GM12878 (cell line): ENCODE measurements around the gene ABI3. TPM values are rescaled to one million over a fixed set of nuclear protein-coding genes. Genes with fewer than 3 reads are reported as not detected.

Source experiments
- ATAC-seq: fragments of 200-7000 bp; cut with Tn5 transposase; 3 replicates; pipeline ENCODE4 v1.9.1; 2020; ENCODE audit warnings: mild to moderate bottlenecking, moderate library complexity
- BruUV-seq: library from RNA; stranded (reverse); fragments of 400-500 nt; replicated peaks from 2 replicates; lab custom pipeline; 2021; lab: Mats Ljungman, UMichigan
- CTCF ChIA-PET: fragments of 300-600 bp; sonication (Branson Sonifier 250); formaldehyde crosslinking; extraction: SDS; loops from one replicate; lab custom pipeline; 2021; ENCODE audit warnings: inconsistent platforms; lab: Yijun Ruan, JAX
- POLR2A ChIA-PET: fragments of 350-600 bp; formaldehyde crosslinking; extraction: SDS; loops from one replicate; lab custom pipeline; 2021; ENCODE audit warnings: inconsistent platforms; lab: Charles Lee
- RAD21 ChIA-PET: fragments of 300-600 bp; sonication (Branson Sonifier 250); formaldehyde crosslinking; loops from one replicate; lab custom pipeline; 2023; ENCODE audit warnings: antibody characterized with exemption; ENCODE audit not compliant: unreplicated experiment; lab: Charles Lee
- SMC1A ChIA-PET: fragments of 300-600 bp; sonication (Branson Sonifier 250); formaldehyde crosslinking; loops from one replicate; lab custom pipeline; 2023; ENCODE audit not compliant: unreplicated experiment, uncharacterized antibody; lab: Charles Lee
- DNase-seq: peaks from one replicate; pipeline ENCODE4 v3.0.0-alpha.2; 2011; ENCODE audit warnings: low read depth, low spot score
- FAIRE-seq: peaks from 3 replicates; lab custom pipeline; 2011; peaks lifted over from hg19 to GRCh38; lab: Jason Lieb, UNC
- H2AFZ ChIP-seq: 2 replicates; pipeline ENCODE4 v1.6.0; 2011; ENCODE audit warnings: low read depth, low read length, control low read depth; ENCODE audit not compliant: control insufficient read depth
- H3K27ac ChIP-seq: 2 replicates; pipeline ENCODE4 v1.5.1; 2011; ENCODE audit warnings: control low read depth; ENCODE audit not compliant: control insufficient read depth, insufficient read depth
- H3K27me3 ChIP-seq, 2 experiments: replicated peaks in 1 of 2; 2 replicates each; pipeline versions ENCODE4 v1.6.0 to v1.6.1; 2011; ENCODE audit warnings: low read length in 1 of 2; ENCODE audit not compliant: control insufficient read depth in 2 of 2, insufficient read depth in 2 of 2
- H3K36me3 ChIP-seq, 2 experiments: 2 replicates each; pipeline ENCODE4 v1.5.1; 2011; ENCODE audit warnings: low read length in 1 of 2; ENCODE audit not compliant: control insufficient read depth in 2 of 2, insufficient read depth in 2 of 2
- H3K4me1 ChIP-seq: 2 replicates; pipeline ENCODE4 v1.6.1; 2011; ENCODE audit warnings: mild to moderate bottlenecking, low read length, moderate library complexity, mixed read lengths; ENCODE audit not compliant: control insufficient read depth, insufficient read depth
- H3K4me2 ChIP-seq: 2 replicates; pipeline ENCODE4 v1.6.0; 2011; ENCODE audit warnings: control low read depth; ENCODE audit not compliant: control insufficient read depth, insufficient read depth
- H3K4me3 ChIP-seq: fragments of 200-600 bp; sonication (generic); 2 replicates; pipeline ENCODE4 v1.5.1; 2016
- H3K79me2 ChIP-seq: 2 replicates; pipeline ENCODE4 v1.6.0; 2011; ENCODE audit warnings: low read length; ENCODE audit not compliant: control insufficient read depth, insufficient read depth
- H3K9ac ChIP-seq: 2 replicates; pipeline ENCODE4 v1.8.0; 2011; ENCODE audit warnings: low read length, control low read depth, mixed read lengths; ENCODE audit not compliant: control insufficient read depth, insufficient read depth
- H3K9me3 ChIP-seq: replicated peaks from 3 replicates; pipeline ENCODE4 v1.5.1; 2011; ENCODE audit warnings: mild to moderate bottlenecking, low read length; ENCODE audit not compliant: control insufficient read depth, insufficient read depth
- H4K20me1 ChIP-seq: 2 replicates; pipeline ENCODE4 v1.6.0; 2011; ENCODE audit not compliant: control insufficient read depth, insufficient read depth
- BCLAF1 ChIP-seq: fragments of 450-650 bp; IDR thresholded peaks from 2 replicates; pipeline ENCODE4 v1.6.1; 2017; ENCODE audit warnings: antibody characterized with exemption, mild to moderate bottlenecking, moderate library complexity
- HDAC2 ChIP-seq: fragments of 200-600 bp; sonication (generic); IDR thresholded peaks from 2 replicates; pipeline ENCODE4 v1.6.1; 2017
- MLLT1 ChIP-seq: fragments of 450-650 bp; IDR thresholded peaks from 2 replicates; pipeline ENCODE4 v1.6.1; 2016; ENCODE audit warnings: mild to moderate bottlenecking
- RAD51 ChIP-seq: fragments of 450-650 bp; IDR thresholded peaks from 2 replicates; pipeline ENCODE4 v1.6.1; 2016; ENCODE audit warnings: moderate library complexity, mild to moderate bottlenecking, inconsistent platforms
- ZBTB33 ChIP-seq: fragments of 450-650 bp; IDR thresholded peaks from 2 replicates; pipeline ENCODE4 v1.6.1; 2017; ENCODE audit warnings: mild to moderate bottlenecking
- ZNF687 ChIP-seq: fragments of 450-650 bp; IDR thresholded peaks from 2 replicates; pipeline ENCODE4 v1.6.1; 2017; ENCODE audit warnings: mild to moderate bottlenecking, moderate library complexity
- WGBS: methylation state at CpG from one replicate; pipeline ENCODE4 v1.1.6; 2016; ENCODE audit warnings: low lambda C conversion rate; ENCODE audit not compliant: insufficient replicate concordance, insufficient coverage; ENCODE audit errors: missing lambda C conversion rate; 5-methylcytosine and 5-hydroxymethylcytosine counted together
- in situ Hi-C: fragments of 300-500 bp; cut with MboI; formaldehyde crosslinking; loops from 9 replicates; pipeline ENCODE4 v1.14.3; 2018; ENCODE audit warnings: mixed read lengths
- intact Hi-C: fragments of 100-400 bp; cut with micrococcal nuclease; formaldehyde crosslinking; loops from one replicate; pipeline ENCODE4 v1.14.2; 2022; ENCODE audit not compliant: unreplicated experiment
- polyA plus RNA-seq, 11 experiments: library from polyadenylated mRNA; depleted of rRNA in 4 of 11; unstranded in 6 of 11; stranded (reverse) in 5 of 11; fragments of >200 nt; fragmentation: Nextera tagmentation in 4 of 11; fragmentation: Illumina TruSeq in 1 of 11; extraction: Ambion mirVana in 4 of 11; extraction: Trizol in 1 of 11; gene quantifications; 1 replicate in 1 of 11; 2 replicates in 10 of 11; pipeline versions ENCODE4 v1.2.1 to v1.2.3, GENCODE V29; 2011 to 2016; ENCODE audit warnings: inconsistent platforms in 2 of 11, missing spikeins in 2 of 11, low read depth in 1 of 11
- total RNA-seq, 4 experiments: library from RNA; depleted of rRNA in 3 of 4; stranded (reverse); fragments of >200 nt in 3 of 4; fragmentation: Illumina TruSeq in 1 of 4; extraction: Trizol in 1 of 4; gene quantifications; 2 replicates each; pipeline versions ENCODE4 v1.2.1 to v1.2.3, GENCODE V29; 2013 to 2021

Gene ABI3
- total and polyA plus RNA-seq, 10 of the 15 experiments (the other 5 are each of a cell fraction or from before 2014, with no cell fraction given): 13.4 to 109 (median 51.1) TPM

- Histone ChIP-seq H3K9me3 (no peaks in the 10 kb centered on the region), H3K27ac (peak overlapping the region; percentile 77), H3K4me3 (peak overlapping the region; percentile 37; the same call in 1 of the 2 replicates), H3K27me3 (no peaks in the 10 kb centered on the region), H3K4me2 (peak overlapping the region; percentile 94), H4K20me1 (no peaks in the 10 kb centered on the region), H3K79me2 (peaks cover 55% of the 10 kb centered on the region), H2AFZ (no peak overlapping the region), H3K9ac (peak overlapping the region; percentile 22; the same call in 1 of the 2 replicates)
- in situ Hi-C loops: no loop called here
- intact Hi-C loops: loop anchor here (5.0 kb wide), 1 partner anchor 300 kb away; no protein-coding TSS in a partner anchor
- 67% methylated on average over 11 of the region's 11 CpGs for WGBS
- no TSS peak for BruUV-seq
- no peak for DNase-seq
- POLR2A ChIA-PET: interaction anchor here (0.9 to 13.2 kb wide), 3 partner anchors 8 to 217 kb away, joined by 3 to 537 read pairs (median 7); no protein-coding TSS in a partner anchor
- RAD21 ChIA-PET: interaction anchor here (1.5 to 13.4 kb wide), 2 partner anchors 9 to 22 kb away, joined by 4 to 355 read pairs; no protein-coding TSS in a partner anchor
- CTCF ChIA-PET: interaction anchor here (5.8 to 8.5 kb wide), 3 partner anchors 11 to 36 kb away, joined by 45 to 127 read pairs (median 61); no protein-coding TSS in a partner anchor
- SMC1A ChIA-PET: interaction anchor here (0.6 to 16.8 kb wide), 3 partner anchors 10 to 1167 kb away, joined by 3 to 354 read pairs (median 22); no protein-coding TSS in a partner anchor
- no peak for ATAC-seq
- FAIRE-seq: no peak
- TF ChIP-seq ZBTB33 (peak; percentile 67; the same call in 1 of the 2 replicates), RAD51 (no peak), HDAC2 (no peak), MLLT1 (peak; percentile 24), BCLAF1 (no peak), ZNF687 (peak; percentile 25; the same call in 1 of the 2 replicates)
- TF ChIP-seq, all 136 proteins: peak for 3
- peaks cover 11 to 21% of the 10 kb centered on the region in 2 experiments for H3K36me3 ChIP-seq
- peaks cover 60% of the 10 kb centered on the region for H3K4me1 ChIP-seq
Observed at GRCh38 chr17:49216953-49217650, 6.6 kb downstream of the ABI3 start.
